Limb (tissue), 2 donors: Measurements from ENCODE around the gene GOSR2.
"Not testable (repeated sequence)": the region's sequence is repeated elsewhere in the genome, so short reads cannot be mapped to it uniquely, and the experiment has no call there.

Experiments used
- DNase-seq, 2 donors: peaks; one replicate each; pipeline ENCODE4 v3.0.0-alpha.2; 2016; ENCODE audit errors: extremely low spot score in 2 of 2

Gene GOSR2

DNA sequence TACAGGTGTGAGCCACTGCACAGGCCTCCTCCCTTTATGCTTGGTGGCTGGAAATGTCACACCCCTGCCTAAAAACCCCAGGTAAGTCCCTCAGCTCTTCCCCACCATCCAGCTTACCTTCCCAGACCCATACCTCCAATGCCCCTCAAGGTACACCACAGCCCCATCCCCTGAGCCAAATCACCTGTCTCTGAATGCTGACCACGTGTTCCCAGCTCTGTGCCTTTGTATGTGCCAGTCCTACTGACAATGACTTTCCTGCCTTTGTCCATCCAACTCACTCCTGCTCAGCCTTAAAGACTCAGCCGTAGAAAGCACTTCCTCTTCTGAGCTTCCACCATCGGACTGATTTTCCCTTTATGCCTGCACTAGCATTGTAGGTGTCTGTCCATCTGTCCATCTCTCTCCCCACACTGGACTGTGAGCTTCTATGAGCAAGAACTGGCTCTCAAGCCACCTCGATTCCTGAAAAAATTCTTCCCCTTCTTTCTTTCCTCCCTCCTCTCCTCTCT is 30.7 kb upstream of the GOSR2 start:
- DNase-seq = no peak

DNA sequence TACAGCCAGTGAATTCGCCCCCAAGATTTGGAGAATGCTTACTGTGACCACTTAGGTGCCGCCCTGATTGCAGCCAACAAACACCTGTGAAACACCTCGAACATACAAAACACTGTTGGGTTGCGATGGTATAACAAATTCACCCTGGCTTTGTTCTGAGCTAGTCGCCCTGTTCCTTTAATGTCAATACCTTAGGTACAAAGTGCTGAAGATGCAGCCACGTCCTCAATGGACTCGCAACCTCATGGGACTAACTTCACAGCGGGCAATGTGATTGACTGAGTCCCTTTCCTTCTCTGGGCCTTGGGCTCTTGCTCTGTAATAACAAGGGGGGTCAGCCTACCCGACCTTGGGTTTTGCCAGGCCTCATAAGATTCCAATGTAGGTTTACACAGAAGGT is 28.9 kb upstream of the GOSR2 start:
- DNase-seq = no peak

DNA sequence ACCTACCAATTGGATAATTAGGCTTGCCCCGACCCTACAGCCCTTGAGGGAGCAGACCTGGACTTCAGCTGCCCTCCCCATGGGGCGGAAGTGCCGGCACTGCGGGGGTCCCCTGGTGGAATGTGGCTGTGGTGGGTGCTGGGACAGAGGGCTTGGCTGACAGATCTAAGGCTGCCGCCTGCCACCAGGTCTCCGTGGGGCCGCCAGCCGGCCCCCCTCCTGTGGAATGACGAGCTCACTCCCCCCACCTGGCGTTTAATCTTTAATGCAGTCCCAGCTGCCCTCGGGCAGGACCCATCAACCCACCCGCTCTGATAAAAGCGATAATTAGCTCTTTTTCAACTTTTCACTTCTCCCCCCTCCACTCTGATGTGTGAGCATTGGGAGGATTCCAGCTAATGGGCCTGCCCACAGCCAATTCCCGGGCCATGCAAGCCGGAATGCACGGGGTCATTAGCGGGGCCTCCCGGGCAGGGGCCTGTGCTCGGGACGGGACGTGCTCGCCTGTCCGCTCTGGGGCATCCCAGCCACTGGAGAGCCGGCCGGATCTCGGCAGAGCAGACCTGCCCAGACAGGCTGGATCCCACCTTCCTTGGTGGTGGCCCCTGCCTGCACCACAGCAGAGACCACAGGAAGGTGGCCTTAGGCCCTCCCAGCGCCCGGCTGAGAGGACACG is 28.3 kb upstream of the GOSR2 start:
- no peak for DNase-seq

DNA sequence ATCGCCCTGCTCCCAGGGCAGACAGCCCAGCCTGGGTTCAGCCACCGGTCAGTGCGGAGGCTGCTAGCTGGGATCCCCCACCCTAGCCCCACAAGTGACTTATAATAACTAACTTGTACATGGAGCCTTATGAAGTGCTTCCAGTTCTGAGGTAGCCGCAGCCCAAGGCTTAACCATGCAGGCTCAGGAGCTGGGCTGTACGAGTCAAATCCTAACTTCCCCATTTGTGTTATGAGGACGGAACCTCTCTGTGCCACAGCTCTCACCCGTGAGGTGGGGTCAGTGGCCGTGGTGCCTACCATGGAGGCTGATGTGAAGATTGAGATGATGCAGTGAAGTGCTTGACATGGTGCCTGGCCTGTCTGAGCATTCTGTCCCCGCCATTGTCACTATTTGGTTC is 27.8 kb upstream of the GOSR2 start:
- no peak for DNase-seq

DNA sequence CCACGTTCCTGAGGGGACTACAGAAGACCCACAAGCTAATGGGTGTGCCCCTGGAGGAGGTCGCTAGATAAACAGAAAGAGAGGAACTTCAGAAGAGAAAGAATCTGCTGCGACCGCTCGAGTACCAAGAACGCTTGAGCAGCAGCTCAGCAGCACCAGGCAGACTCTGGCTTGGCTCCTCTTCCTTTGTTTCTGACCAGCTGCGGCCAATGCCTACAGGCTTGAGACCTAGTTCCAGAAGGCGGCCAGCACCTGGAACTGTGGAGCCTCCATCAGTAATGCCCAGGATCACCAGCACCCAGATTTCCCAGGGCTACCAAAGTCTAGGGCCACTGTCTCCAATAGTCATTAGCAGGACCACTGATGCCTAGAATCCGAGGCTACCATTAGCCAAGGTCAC is 26.0 kb upstream of the GOSR2 start:
- DNase-seq = no peak

DNA sequence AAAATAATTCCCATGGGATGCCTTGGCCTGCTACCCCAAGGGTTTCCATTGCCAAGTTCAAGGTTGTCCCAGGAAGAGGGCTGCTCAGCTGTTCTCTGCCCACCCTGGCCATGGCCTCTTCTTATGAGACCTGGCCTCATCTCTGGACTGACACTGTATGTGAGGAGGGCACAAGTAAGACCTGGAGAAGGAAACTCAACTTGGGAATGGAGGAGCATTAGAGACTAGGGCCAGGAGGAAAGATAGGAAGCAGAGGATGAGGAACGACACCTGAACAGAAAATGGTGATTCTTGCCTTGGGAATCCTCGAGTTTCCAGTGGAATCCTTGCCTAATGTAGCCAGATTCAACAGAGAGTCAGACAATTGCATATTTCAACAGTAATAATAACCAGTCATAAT is 24.6 kb upstream of the GOSR2 start:
- DNase-seq = no peak

DNA sequence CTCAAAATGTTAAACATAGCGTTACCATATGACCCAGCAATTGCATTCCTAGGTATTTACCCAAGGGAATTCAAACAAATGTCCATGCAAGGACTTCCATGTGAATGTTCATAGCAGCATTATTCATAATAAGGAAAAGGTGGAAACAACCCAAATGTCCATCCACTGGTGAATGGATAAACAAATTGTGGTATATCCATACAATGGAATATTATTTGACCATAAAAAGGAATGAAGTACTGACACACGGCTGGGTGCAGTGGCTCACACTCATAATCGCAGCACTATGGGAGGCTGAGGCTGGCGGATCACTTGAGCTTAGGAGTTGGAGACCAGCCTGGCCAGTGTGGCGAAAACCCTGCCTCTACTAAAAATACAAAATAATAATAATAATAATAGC is 24.1 kb upstream of the GOSR2 start:
- DNase-seq = no peak

DNA sequence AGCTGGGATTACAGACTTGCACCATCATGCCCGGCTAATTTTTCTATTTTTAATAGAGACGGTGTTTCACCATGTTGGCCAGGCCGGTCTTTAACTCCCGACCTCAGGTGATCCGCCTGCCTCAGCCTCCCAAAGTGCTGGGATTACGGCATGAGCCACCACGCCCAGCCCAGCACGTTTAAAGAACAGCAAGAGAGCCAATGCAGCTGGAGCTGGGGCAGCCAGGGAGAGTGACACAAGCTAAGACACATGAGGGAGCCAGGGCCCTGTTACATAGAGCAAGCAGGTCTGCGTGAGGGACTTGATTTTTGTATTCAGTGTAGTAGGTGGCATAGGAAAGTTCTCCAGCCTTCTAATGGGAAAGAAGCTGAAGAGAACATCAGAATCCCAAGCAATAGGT is 21.7 kb upstream of the GOSR2 start:
- DNase-seq = no peak

DNA sequence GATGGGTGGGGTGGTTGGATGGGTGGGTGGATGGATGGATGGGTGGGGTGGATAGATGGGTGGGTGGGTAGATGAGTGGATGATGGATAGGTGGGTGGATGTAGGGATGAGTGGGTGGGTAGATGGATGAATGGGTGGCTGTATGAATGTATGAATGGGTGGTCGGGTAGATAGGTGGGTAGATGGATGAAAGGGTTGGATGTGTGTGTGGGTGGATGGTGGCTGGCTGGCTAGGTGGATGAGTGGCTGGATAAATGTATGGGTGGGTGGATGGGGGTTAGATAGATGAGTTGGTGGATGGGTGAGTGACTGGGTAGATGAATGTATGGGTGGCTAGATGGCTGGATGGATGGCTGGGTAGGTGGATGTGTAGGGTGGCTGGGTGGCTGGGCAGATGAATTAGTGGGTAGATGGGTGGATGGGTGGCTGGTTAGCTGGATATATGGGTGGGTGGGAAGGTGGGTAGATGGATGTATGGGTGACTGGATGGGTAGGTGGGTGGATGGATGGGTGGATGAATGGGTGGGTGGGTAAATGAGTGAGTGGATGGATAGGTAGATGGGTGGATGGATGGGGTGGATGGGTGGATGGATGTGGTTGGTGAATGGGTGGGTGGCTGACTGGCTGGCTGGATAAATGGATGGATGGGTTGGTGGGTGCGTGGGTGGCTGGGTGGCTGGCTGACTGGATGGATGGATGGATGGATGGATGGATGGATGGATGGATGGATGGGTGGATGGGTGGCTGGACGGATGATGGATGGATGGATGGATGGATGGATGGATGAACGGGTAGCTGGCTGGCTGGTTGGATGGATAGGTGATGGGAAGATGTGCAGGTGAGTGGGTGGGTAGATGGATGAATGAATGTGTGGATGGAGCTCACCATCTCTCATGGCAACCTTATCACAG is 18.9 kb upstream of the GOSR2 start:
- no peak for DNase-seq

DNA sequence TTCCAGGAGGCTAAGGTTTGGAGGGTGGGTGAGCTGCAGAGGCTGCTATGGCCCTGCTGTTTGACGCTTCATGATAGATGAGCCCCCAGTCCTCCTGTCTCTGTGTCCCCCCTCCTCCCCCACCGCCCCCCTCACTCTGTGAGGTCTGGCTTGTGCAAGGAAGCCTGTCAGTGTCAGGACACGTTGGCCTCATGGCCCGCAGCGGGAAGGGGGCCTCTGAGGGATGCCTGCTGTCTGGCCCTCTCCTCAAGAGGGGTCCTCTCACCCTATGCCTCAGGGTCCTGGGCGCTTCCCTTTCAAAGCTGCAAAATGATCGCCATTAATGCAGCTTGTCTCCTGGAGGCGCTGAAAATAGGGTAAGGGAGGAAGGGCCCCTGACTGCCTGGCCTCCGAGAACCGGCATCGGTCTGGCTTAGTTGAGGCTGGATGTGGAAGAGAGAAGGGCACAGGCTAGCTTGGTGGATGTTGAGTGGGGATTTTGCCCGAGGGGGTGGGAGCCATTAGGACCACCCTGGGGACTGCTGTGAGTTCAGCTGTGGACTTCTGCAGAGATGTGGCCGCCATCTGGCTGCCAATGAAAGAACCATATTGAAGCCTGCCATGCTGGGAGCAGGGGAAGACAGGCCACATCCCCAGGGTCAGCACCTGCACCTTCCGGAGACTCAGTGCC is 14.8 kb upstream of the GOSR2 start:
- DNase-seq = no peak

DNA sequence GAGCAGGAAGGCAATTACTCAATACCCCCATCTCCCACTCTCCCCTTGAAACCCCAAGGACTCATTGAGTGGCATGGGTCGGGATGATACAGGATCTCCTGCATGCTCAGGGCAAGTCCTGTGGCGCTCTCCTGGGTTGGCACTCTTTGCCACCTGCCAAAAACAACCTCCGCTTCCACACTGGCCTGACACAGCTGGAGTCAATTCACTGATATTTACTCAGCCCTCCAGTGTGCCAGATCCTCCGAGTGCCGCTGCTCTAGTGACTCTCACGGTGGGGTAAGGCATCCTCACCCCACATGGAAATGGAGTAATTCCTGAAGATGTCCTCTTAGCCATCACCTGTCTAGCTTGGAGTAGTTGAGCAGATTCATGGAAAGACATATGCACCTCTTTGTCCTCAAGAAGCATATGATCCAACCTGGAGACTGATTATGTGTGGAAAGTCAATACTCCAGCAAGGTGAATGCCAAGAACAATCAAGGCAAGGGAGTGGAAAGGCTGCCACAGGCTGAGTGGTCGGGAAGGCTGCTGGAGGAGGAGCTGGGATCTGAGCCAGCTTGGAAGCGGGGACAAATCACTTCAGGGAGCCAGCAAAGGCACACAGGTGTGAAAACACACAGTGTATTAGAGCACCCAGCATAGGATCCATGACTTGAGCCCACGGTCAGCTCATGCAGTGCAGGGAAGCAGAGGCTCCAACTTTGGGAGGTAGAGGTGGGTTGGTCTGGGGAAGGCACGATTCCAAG is 12.6 kb upstream of the GOSR2 start:
- DNase-seq = no peak

DNA sequence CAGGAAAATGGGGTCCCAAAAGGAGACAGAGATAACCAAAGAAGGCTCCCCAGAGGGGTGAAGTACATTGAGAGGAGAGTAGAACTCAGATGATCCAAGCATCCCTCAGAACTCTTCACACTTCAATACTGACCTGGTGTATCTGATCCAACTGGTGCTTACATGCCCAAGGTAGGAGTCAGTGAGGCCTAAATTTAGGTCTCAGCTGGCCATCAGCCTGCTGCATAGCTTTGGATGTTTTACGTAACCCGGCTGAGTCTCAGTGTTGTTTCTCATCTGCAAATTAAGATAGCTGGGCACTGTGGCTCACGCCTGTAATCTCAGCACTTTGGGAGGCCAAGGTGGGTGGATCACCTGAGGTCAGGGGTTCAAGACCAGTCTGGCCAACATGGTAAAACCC is 11.6 kb upstream of the GOSR2 start:
- no peak for DNase-seq

DNA sequence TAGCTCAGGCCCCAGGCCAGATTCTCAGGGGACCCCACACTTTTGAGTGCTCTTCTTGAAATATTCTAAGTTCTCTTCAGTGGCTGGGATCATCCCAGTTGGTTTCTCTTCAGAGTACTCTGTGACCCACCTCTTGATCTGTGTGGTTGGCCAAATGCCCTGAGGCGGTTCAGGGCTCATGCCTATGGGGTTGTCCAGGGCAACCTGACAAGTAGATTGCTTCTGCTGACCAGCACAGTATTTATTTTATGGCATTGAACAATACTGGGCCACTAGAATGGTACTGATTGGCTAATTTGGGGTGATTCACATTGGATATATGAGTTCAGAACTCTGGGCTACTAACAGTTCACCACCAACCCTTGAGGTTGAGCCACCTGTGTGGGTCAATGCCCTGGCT is 7.4 kb upstream of the GOSR2 start:
- no peak for DNase-seq

DNA sequence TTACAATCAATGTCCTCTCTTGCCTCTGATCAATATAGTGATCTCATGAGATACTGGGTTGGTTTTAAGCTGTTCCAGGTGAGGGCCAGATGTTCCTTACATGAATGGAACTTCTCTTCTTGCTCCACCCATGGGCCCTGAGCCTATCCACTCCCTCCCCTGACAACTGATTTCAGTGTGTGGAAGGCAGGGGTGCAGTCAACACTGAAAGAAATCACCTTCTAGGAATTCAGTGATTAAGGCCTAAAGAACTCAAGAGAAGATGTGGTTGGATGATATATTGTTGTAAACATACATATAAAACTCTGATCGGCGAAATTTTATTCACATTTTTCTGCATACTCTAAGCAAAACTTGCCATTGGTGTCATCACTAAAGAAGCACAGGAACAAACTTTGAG is 6.7 kb upstream of the GOSR2 start:
- DNase-seq = no peak

DNA sequence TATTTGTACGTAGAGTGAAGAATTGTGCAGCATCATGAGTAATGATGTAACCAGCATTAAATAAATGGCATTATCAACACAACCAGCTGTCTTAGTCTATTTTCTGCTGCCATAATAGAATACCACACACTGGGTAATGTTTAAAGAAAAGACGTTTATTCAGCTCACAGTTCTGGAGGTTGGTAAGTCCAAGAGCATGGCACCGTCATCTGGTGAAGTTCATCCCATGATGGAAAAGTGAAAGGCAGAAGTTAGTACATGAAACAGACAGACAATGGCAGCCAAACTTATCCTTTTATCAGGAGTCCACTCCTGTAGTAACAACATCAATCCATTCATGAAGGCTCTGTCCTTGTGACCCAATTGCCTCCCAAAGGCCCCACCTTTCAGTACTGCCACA is 6.3 kb upstream of the GOSR2 start:
- DNase-seq = no peak

DNA sequence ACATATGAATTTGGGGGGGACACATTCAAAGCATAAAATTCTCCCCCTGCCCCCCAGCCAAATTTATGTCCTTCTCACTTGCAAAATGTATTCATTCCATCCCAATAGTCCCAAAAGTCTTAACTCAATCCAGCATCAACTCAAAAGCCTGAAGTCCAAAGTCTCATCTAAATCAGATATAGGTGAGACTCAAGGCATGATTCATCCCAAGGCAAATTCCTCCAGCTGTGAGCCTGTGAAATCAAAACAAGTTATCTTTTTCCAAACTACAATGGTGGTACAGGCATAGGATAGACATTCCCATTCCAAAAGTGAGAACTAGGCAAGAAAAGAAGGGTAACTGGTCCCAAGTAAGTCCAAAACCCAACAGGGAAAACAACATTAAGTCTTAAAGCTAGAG is 5.9 kb upstream of the GOSR2 start:
- DNase-seq = no peak

DNA sequence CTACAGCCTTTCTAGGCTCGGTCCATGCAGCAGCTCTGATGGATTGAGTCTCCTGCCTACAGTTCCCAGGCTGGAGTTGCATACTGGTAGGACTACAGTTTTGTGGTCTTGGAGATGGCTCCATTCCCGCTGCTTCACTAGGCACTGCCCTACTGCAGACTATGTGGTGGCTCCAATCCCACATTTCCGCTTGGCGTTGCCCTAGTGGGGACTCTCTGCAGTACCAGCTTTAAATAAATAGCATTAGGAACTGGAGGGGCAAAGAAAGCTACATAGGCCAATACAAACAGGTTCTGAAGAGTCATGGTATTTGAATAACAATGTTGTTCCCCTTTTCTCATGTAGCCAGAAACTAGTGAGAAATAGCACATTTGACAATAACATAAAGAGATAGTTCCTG is 5.4 kb upstream of the GOSR2 start:
- DNase-seq = no peak

DNA sequence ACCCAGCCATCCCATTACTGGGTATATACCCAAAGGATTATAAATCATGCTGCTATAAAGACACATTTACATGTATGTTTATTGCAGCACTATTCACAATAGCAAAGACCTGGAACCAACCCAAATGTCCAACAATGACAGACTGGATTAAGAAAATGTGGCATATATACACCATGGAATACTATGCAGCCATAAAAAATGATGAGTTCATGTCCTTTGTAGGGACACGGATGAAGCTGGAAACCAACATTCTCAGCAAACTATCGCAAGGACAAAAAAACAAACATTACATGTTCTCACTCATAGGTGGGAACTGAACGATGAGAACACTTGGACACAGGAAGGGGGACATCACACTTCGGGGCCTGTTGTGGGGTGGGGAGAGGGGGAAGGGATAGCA is 998 bp upstream of the GOSR2 start:
- not testable (repeated sequence) for DNase-seq

DNA sequence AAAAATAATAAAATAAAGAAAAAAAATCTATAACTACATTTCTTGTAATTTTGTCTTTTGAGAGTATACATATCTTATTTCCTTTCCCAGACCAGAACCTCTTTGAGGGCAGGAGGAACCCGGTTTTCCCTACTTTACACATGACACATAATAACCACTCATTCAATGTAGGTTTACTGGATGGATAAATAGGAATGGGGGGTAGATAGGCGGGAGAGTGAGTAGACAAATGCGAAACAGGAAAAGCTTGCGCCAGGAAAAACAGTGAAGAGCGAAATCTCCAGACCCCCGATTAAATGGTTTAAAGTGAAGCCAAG is 515 bp upstream of the GOSR2 start:
- DNase-seq = no peak

DNA sequence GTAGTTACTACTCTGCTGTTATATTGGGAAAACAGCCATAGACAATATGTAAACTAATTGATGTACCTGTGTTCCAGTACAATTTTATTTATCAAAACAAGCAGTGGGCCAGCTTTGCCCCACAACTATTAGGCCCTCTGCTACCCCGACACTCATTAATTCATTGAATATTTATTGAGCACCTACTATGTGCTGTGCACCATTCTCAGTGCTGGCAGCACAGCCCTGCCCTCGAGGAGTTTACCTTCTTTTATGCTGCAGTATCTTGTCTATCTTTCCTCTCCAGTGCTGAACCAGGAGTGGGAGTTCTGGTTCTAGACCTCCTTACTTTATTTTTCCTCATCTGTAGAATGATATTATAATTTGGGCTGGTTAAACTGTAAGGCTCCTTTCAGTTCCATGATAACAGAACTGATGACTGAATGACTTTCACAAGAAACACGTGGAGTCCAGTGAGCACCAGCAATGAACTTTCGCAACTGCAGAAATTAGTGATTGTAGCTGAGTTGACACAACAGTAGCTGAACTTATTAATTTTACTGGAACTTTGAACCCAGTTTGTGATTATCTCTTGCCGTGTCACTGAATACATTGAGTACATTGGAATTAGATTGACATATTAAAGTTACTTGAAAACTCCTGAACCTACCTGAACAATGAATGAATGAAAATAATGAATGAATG is 2.4 kb downstream of the GOSR2 start:
- no peak for DNase-seq
